IMR-90 (cell line): ENCODE data around the gene ZNF423.

Experiments used
- CTCF ChIP-seq: conservative IDR thresholded peaks from 2 replicates; pipeline ENCODE4 v1.5.1; 2012; ENCODE audit warnings: mild to moderate bottlenecking, low read depth, low read length, improper control_type of control experiment
- MAFK ChIP-seq: IDR thresholded peaks from 2 replicates; pipeline ENCODE4 v1.6.1; 2012; ENCODE audit warnings: low read depth, low read length, improper control_type of control experiment
- MXI1 ChIP-seq: IDR thresholded peaks from 2 replicates; pipeline ENCODE4 v1.6.1; 2012; ENCODE audit warnings: low read depth, mild to moderate bottlenecking, low read length, moderate library complexity, borderline replicate concordance
- USF2 ChIP-seq: fragments of 150-350 bp; IDR thresholded peaks from 2 replicates; pipeline ENCODE4 v1.6.1; 2017; ENCODE audit warnings: mild to moderate bottlenecking, antibody characterized with exemption, low read length, low read depth

- TF ChIP-seq CTCF (no peak), MXI1 (no peak), USF2 (no peak), MAFK (no peak)
Observed at GRCh38 chr16:49464877-49465504, 390.9 kb downstream of the ZNF423 start.
